HEK293T (cell line): ENCODE measurements around the gene R3HDM2.

Experiments
- ARNT ChIP-seq: fragments of 450-650 bp; IDR thresholded peaks from 2 replicates; pipeline ENCODE4 v1.6.1; 2017; ENCODE audit warnings: mild to moderate bottlenecking
- BHLHE40 ChIP-seq: fragments of 450-650 bp; IDR thresholded peaks from 2 replicates; pipeline ENCODE4 v1.6.1; 2016; ENCODE audit warnings: mild to moderate bottlenecking, moderate library complexity, borderline replicate concordance
- FOXK2 ChIP-seq: fragments of 450-650 bp; IDR thresholded peaks from 2 replicates; pipeline ENCODE4 v1.6.1; 2016; ENCODE audit warnings: mild to moderate bottlenecking
- FOXM1 ChIP-seq: fragments of 450-650 bp; IDR thresholded peaks from 2 replicates; pipeline ENCODE4 v1.6.1; 2017; ENCODE audit warnings: mild to moderate bottlenecking, borderline replicate concordance
- L3MBTL2 ChIP-seq: fragments of 450-650 bp; conservative IDR thresholded peaks from 2 replicates; pipeline ENCODE4 v1.6.1; 2016; ENCODE audit warnings: mild to moderate bottlenecking
- LEF1 ChIP-seq: fragments of 450-650 bp; IDR thresholded peaks from 2 replicates; pipeline ENCODE4 v1.6.1; 2017; ENCODE audit warnings: mild to moderate bottlenecking, borderline replicate concordance
- SP1 ChIP-seq: fragments of 450-650 bp; IDR thresholded peaks from 2 replicates; pipeline ENCODE4 v1.6.1; 2017
- ZNF384 ChIP-seq: fragments of 450-650 bp; IDR thresholded peaks from 2 replicates; pipeline ENCODE4 v1.6.1; 2016

DNA sequence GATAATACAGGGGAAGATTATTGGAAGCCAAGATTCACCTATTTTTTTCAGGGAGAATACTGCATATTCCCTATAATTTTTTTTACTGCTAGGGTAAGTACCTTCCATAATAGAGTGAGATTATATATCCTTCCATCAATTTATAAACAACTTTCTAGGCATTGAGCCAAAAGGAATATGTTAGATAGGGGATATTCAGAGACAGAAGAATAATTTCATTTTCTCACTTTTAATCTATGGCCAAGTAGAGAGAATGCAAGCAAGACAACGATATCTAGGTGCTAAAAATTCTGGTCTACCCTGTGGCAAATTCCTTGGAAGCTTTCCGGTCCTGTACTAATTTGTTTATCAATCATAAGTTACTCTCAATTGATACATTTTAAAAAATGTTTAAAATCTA, 110.2 kb downstream of the R3HDM2 start:
- TF ChIP-seq ZNF384, result no peak
- TF ChIP-seq FOXK2, result no peak
- TF ChIP-seq ARNT, result no peak
- TF ChIP-seq LEF1, result no peak
- TF ChIP-seq BHLHE40, result no peak
- TF ChIP-seq SP1, result no peak
- TF ChIP-seq FOXM1, result no peak
- TF ChIP-seq L3MBTL2, result no peak
